LNCaP clone FGC (cell line): ENCODE results near the gene TRAF3IP3.

Experiments used
- DNase-seq: peaks from one replicate; pipeline ENCODE4 v3.0.0-alpha.2; 2011; ENCODE audit warnings: low read depth
- H3K4me3 ChIP-seq: 2 replicates; pipeline ENCODE4 v1.5.1; 2011; ENCODE audit warnings: mild to moderate bottlenecking, low read depth, low read length, control low read depth
- CTCF ChIP-seq: IDR thresholded peaks from 2 replicates; pipeline ENCODE4 v1.5.1; 2012; ENCODE audit warnings: mild to moderate bottlenecking; ENCODE audit not compliant: control insufficient read depth, insufficient read depth; ENCODE audit errors: extremely low read depth

TRAF3IP3 gene

GRCh38 chr1:209802117-209802779, 46.4 kb downstream of the TRAF3IP3 start:
- DNase-seq = peak; percentile 93
- H3K4me3 ChIP-seq = peak overlapping the region; percentile 26
- no peak for TF ChIP-seq CTCF

- DNase-seq = no peak
- H3K4me3 ChIP-seq = no peak overlapping the region
- no peak for TF ChIP-seq CTCF
Observed at GRCh38 chr1:209802780-209803152, 46.9 kb downstream of the TRAF3IP3 start.

- DNase-seq = no peak
- TF ChIP-seq CTCF = no peak
- H3K4me3 ChIP-seq = 0 out of 2 replicates have a peak overlapping the region, but pooled peaks have one; percentile 8
Observed at GRCh38 chr1:209803568-209803967, 47.7 kb downstream of the TRAF3IP3 start.

GRCh38 chr1:209805341-209805781, 49.5 kb downstream of the TRAF3IP3 start:
- no peak for TF ChIP-seq CTCF
- DNase-seq = no peak
- H3K4me3 ChIP-seq = peak overlapping the region; percentile 95

GRCh38 chr1:209805875-209806760, 50.3 kb downstream of the TRAF3IP3 start, which contains the start of gene IRF6:
Gene IRF6 (minus strand): TSS chr1:209806142. CDS start chr1:209801413, 4,729 bp downstream.
- H3K4me3 ChIP-seq = peak within 1 kb of the TSS; percentile 95
- no peak for TF ChIP-seq CTCF
- peak; percentile 87 for DNase-seq

GRCh38 chr1:209807509-209807908, 51.7 kb downstream of the TRAF3IP3 start:
- H3K4me3 ChIP-seq = no peak overlapping the region
- no peak for DNase-seq
- TF ChIP-seq CTCF = no peak
